GM12875 (cell line): ENCODE data around the gene TTBK2.

ENCODE experiments used
- H3K4me3 ChIP-seq: one replicate; pipeline ENCODE4 v1.5.1; 2011; ENCODE audit warnings: low read depth, low read length, control low read depth
- CTCF ChIP-seq: IDR thresholded peaks from 2 replicates; pipeline ENCODE4 v1.5.1; 2011; ENCODE audit warnings: low read depth, mild to moderate bottlenecking, control low read depth, inconsistent platforms, low read length, moderate library complexity, borderline replicate concordance; ENCODE audit not compliant: insufficient read depth

The TTBK2 gene

GRCh38 chr15:42737529-42738328, 182.8 kb downstream of the TTBK2 start:
- TF ChIP-seq CTCF = no peak
- H3K4me3 ChIP-seq = peak overlapping the region; percentile 54

- peak within 1 kb of the TSS; percentile 80 for H3K4me3 ChIP-seq
Observed at GRCh38 chr15:42736793-42737528, 183.6 kb downstream of the TTBK2 start, which contains the start of gene CDAN1. Gene CDAN1, minus strand, starts transcription at chr15:42737128. Its CDS starts 26 bp downstream, at chr15:42737102.

GRCh38 chr15:42736178-42736792, 184.3 kb downstream of the TTBK2 start:
- peak overlapping the region; percentile 80 for H3K4me3 ChIP-seq
- no peak for TF ChIP-seq CTCF

More at GRCh38 chr15:42736793-42737528, 183.6 kb downstream of the TTBK2 start, which contains the start of gene CDAN1:
- no peak for TF ChIP-seq CTCF

- TF ChIP-seq CTCF = no peak
- peak overlapping the region; percentile 80 for H3K4me3 ChIP-seq
Observed at GRCh38 chr15:42735382-42736165, 185.0 kb downstream of the TTBK2 start.

GRCh38 chr15:42734076-42734672, 186.4 kb downstream of the TTBK2 start:
- no peak for TF ChIP-seq CTCF
- no peak overlapping the region for H3K4me3 ChIP-seq

GRCh38 chr15:42733027-42733426, 187.6 kb downstream of the TTBK2 start:
- no peak overlapping the region for H3K4me3 ChIP-seq
- no peak for TF ChIP-seq CTCF
